NCI-H748 (cell line): ENCODE measurements around the gene TARBP1.

ENCODE experiments used
- DNase-seq: peaks from one replicate; lab custom pipeline; 2025; ENCODE audit not compliant: unreplicated experiment; lab: John Stamatoyannopoulos, UW

The TARBP1 gene

DNA sequence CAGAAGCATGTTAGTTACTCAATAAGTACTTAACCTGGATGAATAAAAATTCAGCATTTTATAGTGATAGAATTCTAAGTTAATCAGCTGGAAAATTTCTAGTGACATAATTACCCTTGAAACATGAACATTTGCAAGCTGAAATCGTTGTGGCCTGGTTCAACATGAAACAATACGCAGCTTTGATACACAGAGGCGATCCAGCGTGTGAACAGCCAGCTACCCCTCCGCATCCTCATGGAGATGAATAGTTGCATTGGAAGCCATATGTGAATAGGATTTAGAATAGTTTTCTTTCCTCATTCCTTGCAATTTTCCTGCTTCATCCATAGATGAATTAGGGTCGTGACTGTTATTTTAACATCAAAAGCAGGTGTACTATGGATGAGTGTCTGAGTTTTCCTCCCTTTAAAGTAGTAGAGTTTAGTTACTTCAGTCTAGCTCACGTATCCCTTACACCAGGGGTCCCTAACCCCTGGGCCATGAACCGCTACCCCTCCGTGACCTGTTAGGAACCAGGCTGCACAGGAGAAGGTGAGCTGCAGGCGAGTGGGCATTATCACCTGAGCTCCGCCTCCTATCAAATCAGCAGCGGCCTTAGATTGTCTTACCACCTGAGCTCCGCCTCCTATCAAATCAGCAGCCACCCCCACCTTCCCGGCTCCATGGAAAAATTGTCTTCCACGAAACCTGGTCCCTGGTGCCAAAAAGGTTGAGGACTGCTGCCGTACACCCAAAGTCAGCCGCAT, 6.2 kb upstream of the TARBP1 start:
- no peak for DNase-seq

DNA sequence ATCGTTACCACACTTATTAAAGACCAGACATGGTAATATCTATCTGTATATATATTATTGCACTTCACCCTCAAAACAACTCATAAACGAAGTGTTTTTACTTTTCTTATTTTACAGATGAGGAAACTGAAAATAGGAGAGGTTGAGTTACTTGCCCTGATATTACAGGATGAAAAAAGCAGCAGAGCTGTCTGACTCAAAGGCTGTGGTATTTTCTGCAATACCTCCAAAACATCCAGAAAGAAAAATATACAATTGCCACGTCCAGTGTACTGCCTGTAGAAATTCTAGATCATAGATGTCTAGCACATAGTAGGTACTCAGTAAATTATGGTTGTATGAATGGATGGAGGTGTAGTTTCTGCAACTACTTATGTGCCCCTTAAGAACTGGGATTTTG, 5.2 kb upstream of the TARBP1 start:
- no peak for DNase-seq

DNA sequence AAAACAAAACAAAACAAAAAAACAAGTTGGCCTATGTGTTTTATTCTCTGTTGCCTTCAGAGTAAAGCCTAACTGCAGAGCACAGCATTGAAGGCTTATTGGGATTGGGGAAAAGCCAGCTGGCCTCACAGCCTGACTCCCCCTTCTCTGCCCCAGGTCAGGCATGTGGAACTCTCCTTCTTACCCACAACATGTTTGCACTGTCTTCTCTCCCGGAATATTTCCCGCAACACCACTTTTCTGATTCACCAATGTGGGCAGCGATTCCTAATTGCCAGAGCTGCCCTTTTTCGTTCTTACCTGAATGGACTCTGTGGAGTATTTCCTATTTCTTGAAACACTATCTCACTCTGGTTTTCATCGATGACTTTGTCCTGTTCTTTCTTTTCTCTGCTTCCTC, 2.8 kb upstream of the TARBP1 start:
- DNase-seq: no peak

GRCh38 chr1:234479866-234480265, 887 bp upstream of the TARBP1 start:
- no peak for DNase-seq

- no peak for DNase-seq
Measured at GRCh38 chr1:234479310-234479559, 256 bp upstream of the TARBP1 start.

- DNase-seq: peak; percentile 77
Measured at GRCh38 chr1:234478152-234478480, 863 bp downstream of the TARBP1 start.

- no peak for DNase-seq
Measured at GRCh38 chr1:234477386-234478151, 1.4 kb downstream of the TARBP1 start.

GRCh38 chr1:234476172-234476571, 2.8 kb downstream of the TARBP1 start:
- no peak for DNase-seq

- DNase-seq: no peak
Measured at GRCh38 chr1:234475167-234475793, 3.7 kb downstream of the TARBP1 start.

GRCh38 chr1:234474375-234474774, 4.6 kb downstream of the TARBP1 start:
- DNase-seq: no peak

GRCh38 chr1:234473118-234473517, 5.9 kb downstream of the TARBP1 start:
- DNase-seq: no peak

GRCh38 chr1:234469376-234469775, 9.6 kb downstream of the TARBP1 start:
- DNase-seq: peak; percentile 63

- no peak for DNase-seq
Measured at GRCh38 chr1:234468580-234468979, 10.4 kb downstream of the TARBP1 start.

GRCh38 chr1:234467821-234468220, 11.2 kb downstream of the TARBP1 start:
- no peak for DNase-seq

- DNase-seq: no peak
Measured at GRCh38 chr1:234466945-234467344, 12.0 kb downstream of the TARBP1 start.

DNA sequence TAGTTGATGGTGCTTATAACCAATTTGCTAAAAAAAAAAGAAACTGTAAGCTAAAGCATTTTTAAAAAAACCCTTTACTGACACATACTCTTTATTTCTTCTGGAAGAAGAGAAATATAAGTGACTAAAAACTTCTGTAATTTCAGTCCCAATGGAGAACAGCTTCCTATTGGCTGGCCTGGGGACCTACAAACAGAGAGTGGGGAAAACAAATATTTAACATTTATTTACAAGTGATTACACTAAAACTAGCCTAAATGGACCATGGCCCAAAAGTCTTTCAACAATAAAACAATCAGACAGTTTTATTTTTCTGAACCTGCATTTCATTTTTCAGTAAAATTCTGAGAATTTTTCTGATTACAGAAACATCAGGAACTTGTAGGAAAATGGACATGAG, 15.2 kb downstream of the TARBP1 start:
- no peak for DNase-seq

DNA sequence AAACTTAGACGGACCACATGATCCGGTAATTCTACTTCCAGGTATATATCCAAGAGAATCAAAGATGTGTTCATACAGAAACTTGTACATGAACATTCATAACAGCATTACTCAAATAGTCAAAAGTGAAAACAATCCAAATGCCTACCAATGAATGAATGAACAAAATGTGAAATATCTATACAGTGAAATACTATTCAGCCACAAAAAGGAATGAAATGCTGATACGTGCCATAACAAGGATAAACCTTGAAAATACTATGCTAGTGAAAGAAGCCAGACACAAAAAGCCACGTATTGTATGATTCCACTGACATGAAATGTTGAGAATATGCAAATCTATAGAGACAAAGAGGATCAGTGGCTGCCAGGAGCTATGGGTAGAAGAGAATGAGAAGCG, 18.3 kb downstream of the TARBP1 start:
- DNase-seq: no peak

DNA sequence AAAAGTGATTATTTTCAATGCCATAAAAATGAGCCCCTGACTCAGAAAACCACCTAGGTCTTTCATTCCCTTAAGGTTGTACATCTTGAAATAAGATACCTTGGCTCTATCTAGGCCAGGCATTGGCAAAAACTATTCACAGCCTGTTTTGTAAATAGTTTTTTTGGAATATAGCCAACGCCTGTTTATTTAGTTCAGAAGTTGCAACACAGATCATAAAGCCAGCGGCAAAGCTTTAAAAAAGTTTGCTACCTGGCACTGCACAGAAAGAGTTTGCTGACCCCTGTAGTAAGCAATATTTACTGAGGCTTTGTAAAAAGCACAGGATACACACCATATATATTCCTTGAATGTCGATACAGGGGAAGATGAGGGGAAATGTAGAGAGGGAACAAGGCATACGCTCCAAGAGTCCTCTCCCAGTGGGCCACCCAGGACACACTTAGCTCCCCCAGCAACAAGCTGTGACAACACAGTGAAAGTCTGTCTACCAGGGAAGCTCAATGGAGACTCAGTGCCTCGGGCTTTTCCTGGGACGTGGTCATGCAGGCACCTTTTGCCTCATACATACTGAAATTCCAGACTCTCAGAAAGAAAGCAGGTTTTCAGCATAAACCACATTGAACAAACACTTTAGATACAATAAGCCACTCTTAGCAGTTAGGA, 20.5 kb downstream of the TARBP1 start:
- DNase-seq: no peak

GRCh38 chr1:234454926-234455325, 24.1 kb downstream of the TARBP1 start:
- no peak for DNase-seq

GRCh38 chr1:234452406-234452965, 26.5 kb downstream of the TARBP1 start:
- no peak for DNase-seq

- no peak for DNase-seq
Measured at GRCh38 chr1:234440348-234440747, 38.6 kb downstream of the TARBP1 start.

DNA sequence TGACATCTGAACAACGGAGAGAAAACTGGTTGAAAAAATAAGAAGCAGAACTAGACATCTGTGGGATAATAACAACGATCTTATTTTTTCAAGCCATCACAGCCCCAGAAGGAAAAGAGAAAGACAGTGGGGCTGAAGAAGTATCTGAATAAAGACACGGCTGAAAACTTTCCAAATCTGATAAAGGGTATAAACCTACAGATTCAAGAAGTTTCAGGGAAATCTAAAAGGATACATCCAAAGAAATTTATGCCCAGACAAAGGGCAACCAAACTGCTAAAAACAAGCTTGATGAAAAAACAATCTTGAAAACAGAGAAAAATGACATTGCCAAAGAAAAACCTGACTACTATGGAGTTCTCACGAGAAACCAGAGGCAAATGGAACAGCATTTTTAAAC, 40.4 kb downstream of the TARBP1 start:
- DNase-seq: no peak
